ENCODE measurements around the gene CKMT1B.
"Not testable (repeated sequence)": the region's sequence is repeated elsewhere in the genome, so short reads cannot be mapped to it uniquely, and the experiment has no call there.

Gene CKMT1B

GRCh38 chr15:43638464-43639204 lies 44.8 kb downstream of the CKMT1B start:
- not testable (repeated sequence) for DNase-seq (ENCODE audit: low spot score)
